ENCODE data around the gene DPT.

Gene DPT

DNA sequence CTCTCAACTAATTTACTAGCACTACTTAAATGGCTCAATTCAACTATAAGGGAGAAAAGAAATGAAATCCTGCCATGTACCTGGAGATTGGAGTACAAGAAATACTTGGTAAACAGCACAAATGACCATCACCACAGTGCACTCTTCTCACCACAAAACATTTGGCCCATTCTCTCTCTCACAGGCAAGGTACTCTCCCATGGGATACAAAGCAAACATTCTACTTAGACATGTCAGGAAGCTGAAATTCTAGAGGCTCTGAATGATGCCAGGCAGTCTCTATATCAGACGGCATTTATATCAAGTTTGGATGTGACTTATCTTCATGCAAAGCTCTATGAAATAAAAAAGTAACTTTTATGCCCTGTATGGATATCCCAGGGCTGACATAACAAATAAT lies 72.5 kb downstream of the DPT start:
- DNase-seq (ENCODE audit: low read depth) = no peak

DNA sequence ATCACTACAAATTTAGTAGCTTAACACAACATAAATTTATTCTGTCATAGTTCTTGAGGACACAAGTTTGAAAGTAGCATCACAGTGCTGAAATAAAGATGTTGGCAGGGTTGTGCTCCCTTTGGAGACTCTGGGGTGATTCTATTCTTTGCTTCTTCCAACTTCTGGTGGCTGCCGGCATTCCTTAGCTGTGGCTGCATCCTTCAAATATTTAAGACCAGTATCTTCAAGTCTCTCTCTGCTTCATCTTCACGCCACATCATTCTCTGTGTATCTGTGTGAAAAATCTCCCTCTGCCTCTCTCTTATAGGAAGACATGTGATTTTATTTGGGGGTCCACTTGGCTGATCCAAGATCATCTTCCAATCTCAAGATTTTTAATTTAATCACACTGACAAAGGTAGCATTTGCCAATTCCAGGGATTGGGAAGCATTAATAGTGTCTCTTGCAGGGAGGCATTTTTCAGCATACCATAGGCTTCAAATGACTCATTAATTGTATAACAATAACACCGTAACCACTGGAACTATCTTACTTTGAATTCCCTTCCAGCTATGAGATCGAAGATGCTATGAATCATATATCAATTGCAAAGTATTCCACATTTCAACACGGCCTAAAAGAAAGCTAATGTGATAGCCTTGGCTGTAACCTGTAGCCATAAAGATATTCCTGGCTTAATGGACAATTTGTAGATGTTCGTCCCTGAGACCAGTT lies 74.6 kb downstream of the DPT start:
- no peak for DNase-seq (ENCODE audit: low read depth)

DNA sequence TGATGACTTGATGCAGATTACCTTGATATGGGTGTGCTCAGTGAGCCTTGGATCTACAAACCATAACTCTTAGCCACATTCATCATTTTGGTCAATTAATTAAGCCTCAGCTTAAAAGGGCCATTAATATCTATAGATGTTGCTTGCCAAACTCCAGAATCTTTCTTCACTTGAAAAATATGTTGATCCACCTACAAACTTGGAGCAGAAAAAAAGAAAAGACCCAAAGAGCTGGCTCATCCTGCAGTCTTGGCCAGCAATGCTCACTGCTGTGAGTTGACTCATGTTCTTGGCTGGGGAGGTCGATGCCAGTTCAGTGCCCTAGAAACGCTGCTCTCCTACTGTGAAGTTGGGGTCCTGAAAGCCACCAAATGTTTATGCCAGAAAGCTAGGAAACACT lies 75.4 kb downstream of the DPT start:
- no peak for DNase-seq (ENCODE audit: low read depth)

DNA sequence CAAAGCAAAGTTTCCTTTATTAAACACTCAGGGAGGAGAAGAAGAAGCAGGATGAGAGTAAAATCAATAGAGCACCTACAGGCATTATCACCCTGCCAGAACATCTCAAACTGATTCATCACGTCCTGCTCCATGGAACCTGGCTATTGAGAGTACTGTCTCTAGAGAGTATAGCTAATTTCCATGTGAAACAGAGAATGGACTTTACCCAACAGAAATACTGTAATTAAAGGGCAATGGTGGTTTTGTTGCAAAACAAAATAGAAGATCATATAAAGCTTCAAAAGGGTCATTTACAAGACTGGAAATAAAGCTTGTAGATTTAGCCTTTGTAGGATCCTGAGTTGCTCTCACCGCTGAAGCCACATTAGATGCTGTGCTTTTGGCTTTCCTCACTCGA lies 83.3 kb downstream of the DPT start:
- no peak for DNase-seq (ENCODE audit: low read depth)
